GM23248 (cell line): ENCODE results near the gene CROCC2. TPM values are rescaled to one million over a fixed set of nuclear protein-coding genes. Genes with fewer than 3 reads are reported as not detected.

ENCODE experiments used
- DNase-seq: peaks from one replicate; pipeline ENCODE4 v3.0.0-alpha.2; 2015
- H2AFZ ChIP-seq: fragments of 200-600 bp; sonication (generic); 2 replicates; pipeline ENCODE4 v1.6.1; 2016; ENCODE audit warnings: antibody characterized with exemption
- H3F3A ChIP-seq: fragments of 200-600 bp; sonication (generic); 2 replicates; pipeline ENCODE4 v1.6.1; 2016; ENCODE audit warnings: mild to moderate bottlenecking, antibody characterized with exemption, mixed run types; ENCODE audit not compliant: insufficient read depth
- H3K27ac ChIP-seq: fragments of 200-600 bp; sonication (generic); 2 replicates; pipeline ENCODE4 v1.5.1; 2016; ENCODE audit warnings: mild to moderate bottlenecking
- H3K27me3 ChIP-seq: fragments of 200-600 bp; sonication (generic); replicated peaks from 2 replicates; pipeline ENCODE4 v1.6.1; 2016; ENCODE audit warnings: mild to moderate bottlenecking; ENCODE audit not compliant: insufficient read depth
- H3K36me3 ChIP-seq: fragments of 200-600 bp; sonication (generic); 2 replicates; pipeline ENCODE4 v1.6.1; 2016; ENCODE audit warnings: low read depth, mild to moderate bottlenecking
- H3K4me1 ChIP-seq: fragments of 200-600 bp; sonication (generic); 2 replicates; pipeline ENCODE4 v1.6.1; 2016; ENCODE audit warnings: mild to moderate bottlenecking; ENCODE audit not compliant: insufficient read depth
- H3K4me2 ChIP-seq: fragments of 200-600 bp; sonication (generic); one replicate; pipeline ENCODE4 v1.6.1; 2016; ENCODE audit warnings: mild to moderate bottlenecking; ENCODE audit not compliant: unreplicated experiment
- H3K4me3 ChIP-seq: fragments of 200-600 bp; sonication (generic); 2 replicates; pipeline ENCODE4 v1.5.1; 2016; ENCODE audit warnings: mild to moderate bottlenecking
- H3K79me2 ChIP-seq: fragments of 200-600 bp; sonication (generic); 2 replicates; pipeline ENCODE4 v1.6.1; 2016; ENCODE audit warnings: mild to moderate bottlenecking; ENCODE audit not compliant: insufficient read depth
- H3K9ac ChIP-seq: fragments of 200-600 bp; sonication (generic); 2 replicates; pipeline ENCODE4 v1.6.1; 2016; ENCODE audit warnings: mild to moderate bottlenecking
- H3K9me2 ChIP-seq: fragments of 200-600 bp; sonication (generic); 2 replicates; pipeline ENCODE4 v1.6.1; 2016; ENCODE audit warnings: mixed run types, mild to moderate bottlenecking, moderate library complexity; ENCODE audit not compliant: insufficient read depth
- H3K9me3 ChIP-seq: fragments of 200-600 bp; sonication (generic); one replicate; pipeline ENCODE4 v1.6.1; 2017; ENCODE audit warnings: low read depth
- H4K20me1 ChIP-seq: fragments of 200-600 bp; sonication (generic); 2 replicates; pipeline ENCODE4 v1.6.0; 2016; ENCODE audit not compliant: insufficient read depth
- EZH2 ChIP-seq: fragments of 200-600 bp; sonication (generic); IDR thresholded peaks from 2 replicates; pipeline ENCODE4 v1.6.1; 2018; ENCODE audit warnings: antibody characterized with exemption, mild to moderate bottlenecking; ENCODE audit not compliant: insufficient read depth, poor library complexity, severe bottlenecking
- EZH2phosphoT487 ChIP-seq: fragments of 200-600 bp; sonication (generic); IDR thresholded peaks from 2 replicates; pipeline ENCODE4 v1.6.1; 2018; ENCODE audit warnings: antibody characterized with exemption, moderate library complexity, mild to moderate bottlenecking, low read depth; ENCODE audit not compliant: insufficient read depth
- WGBS, 2 experiments: methylation state at CpG; one replicate each; pipeline ENCODE4 v1.1.6; 2015 to 2017; ENCODE audit warnings: low lambda C conversion rate in 2 of 2, low coverage in 1 of 2; ENCODE audit errors: missing lambda C conversion rate in 2 of 2; 5-methylcytosine and 5-hydroxymethylcytosine counted together
- in situ Hi-C: fragments of 300-500 bp; cut with MboI; formaldehyde crosslinking; loops from 2 replicates; pipeline ENCODE4 v1.15.0; 2020
- polyA plus RNA-seq: library from polyadenylated mRNA; unstranded; fragments of >200 nt; fragmentation: Nextera tagmentation; extraction: Ambion mirVana; gene quantifications from 2 replicates; pipeline ENCODE4 v1.2.1, GENCODE V29; 2016
- total RNA-seq: library from RNA; depleted of rRNA; stranded (reverse); fragments of >200 nt; shearing (Covaris generic); gene quantifications from 2 replicates; pipeline ENCODE4 v1.2.3, GENCODE V29; 2014

CROCC2 gene
- total and polyA plus RNA-seq, 2 experiments from 2014 or later, result under 0.01 TPM; not detected in 1

DNA sequence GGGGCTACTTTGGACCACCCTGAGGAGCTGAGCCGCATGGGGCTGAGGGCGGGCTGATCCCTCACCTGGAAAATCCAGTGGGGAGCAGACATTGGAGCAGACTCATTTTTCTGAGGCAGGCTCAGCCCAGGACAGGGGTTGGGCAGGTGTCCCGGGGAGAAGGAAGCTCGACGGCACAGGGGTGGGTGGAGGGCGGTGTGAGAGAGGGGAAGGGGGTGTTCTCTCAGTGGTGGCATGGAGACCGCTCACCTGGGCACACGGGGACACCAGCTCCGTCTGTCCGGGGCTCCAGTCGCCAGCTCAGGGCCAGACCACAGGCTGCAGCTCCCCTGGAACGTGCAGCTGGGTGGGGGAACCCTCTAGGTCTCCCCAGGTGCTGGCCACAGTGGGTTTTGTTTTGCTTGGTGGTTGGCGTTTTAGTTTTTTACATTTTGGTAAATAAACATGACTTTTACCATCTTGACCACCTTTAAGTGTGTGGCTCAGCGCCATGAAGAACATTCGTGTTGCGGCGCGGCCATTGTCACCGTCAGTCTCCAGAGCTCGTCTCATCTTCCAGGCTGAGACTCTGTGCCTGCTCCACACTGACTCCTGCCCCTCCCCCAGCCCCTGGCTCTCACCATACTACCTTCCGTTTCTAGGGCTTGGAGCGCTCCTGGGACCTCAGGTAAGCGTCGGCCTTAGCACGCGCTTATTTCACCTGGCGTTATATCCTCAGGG lies 5.8 kb upstream of the CROCC2 start:
- no peaks in the 10 kb centered on the region for H3K79me2 ChIP-seq
- no peak overlapping the region for H2AFZ ChIP-seq
- H3F3A ChIP-seq, result no peaks in the 10 kb centered on the region
- H3K27ac ChIP-seq, result no peak overlapping the region
- TF ChIP-seq EZH2phosphoT487 (no peak), EZH2 (no peak)
- no peaks in the 10 kb centered on the region for H3K9me2 ChIP-seq
- H3K27me3 ChIP-seq, result no peaks in the 10 kb centered on the region
- in situ Hi-C loops, result no loop called here
- H3K36me3 ChIP-seq, result no peaks in the 10 kb centered on the region
- H3K9ac ChIP-seq, result no peak overlapping the region
- no peak overlapping the region for H3K4me2 ChIP-seq
- no peaks in the 10 kb centered on the region for H4K20me1 ChIP-seq
- no peak overlapping the region for H3K4me3 ChIP-seq
- no peak for DNase-seq
- 84 to 87% methylated on average over 20 to 27 of the region's 27 CpGs for WGBS, 2 experiments
- H3K4me1 ChIP-seq, result no peaks in the 10 kb centered on the region
- no peaks in the 10 kb centered on the region for H3K9me3 ChIP-seq

DNA sequence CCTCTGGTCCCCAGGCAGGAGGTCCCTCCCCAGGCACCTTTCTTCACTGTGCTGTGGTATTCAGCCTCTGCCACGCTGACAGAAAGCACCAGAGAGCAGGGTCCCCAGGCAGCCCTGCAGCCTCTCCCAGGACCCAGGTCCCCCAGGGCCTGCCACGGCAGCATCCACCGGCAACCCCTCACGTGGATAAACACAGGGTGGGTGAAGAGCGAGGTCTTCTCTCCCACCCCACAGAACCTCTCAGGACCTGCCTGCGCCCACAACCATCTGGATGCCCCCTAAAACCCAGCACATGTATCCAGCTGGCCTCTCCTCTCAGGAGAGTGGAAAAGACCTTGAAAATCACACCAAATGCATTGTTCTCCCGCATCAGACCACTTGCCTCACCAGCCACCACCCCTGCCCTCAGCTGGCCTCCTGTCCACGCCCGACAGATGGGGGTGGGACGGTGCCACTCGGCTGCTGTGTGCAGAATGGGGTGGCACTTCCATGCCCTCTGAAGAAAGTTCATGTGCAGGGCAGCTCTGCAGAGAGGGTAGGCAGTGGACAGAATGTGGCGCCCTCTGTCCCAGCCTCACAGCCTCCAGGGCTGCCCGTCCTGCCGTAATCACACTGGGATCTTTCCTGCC lies 4.0 kb upstream of the CROCC2 start:
- WGBS, 2 experiments, result 80 to 85% methylated on average over 14 of the region's 14 CpGs
- no peaks in the 10 kb centered on the region for H3K79me2 ChIP-seq
- H3K9ac ChIP-seq, result no peak overlapping the region
- H3K9me3 ChIP-seq, result no peaks in the 10 kb centered on the region
- H4K20me1 ChIP-seq, result no peaks in the 10 kb centered on the region
- H3K4me1 ChIP-seq, result no peaks in the 10 kb centered on the region
- H3K9me2 ChIP-seq, result no peaks in the 10 kb centered on the region
- in situ Hi-C loops, result no loop called here
- TF ChIP-seq EZH2phosphoT487, result no peak
- TF ChIP-seq EZH2, result no peak
- no peaks in the 10 kb centered on the region for H3K36me3 ChIP-seq
- no peak overlapping the region for H3K4me3 ChIP-seq
- no peaks in the 10 kb centered on the region for H3F3A ChIP-seq
- H3K4me2 ChIP-seq, result no peak overlapping the region
- no peak overlapping the region for H2AFZ ChIP-seq
- H3K27me3 ChIP-seq, result no peaks in the 10 kb centered on the region
- no peak overlapping the region for H3K27ac ChIP-seq
- DNase-seq, result no peak

DNA sequence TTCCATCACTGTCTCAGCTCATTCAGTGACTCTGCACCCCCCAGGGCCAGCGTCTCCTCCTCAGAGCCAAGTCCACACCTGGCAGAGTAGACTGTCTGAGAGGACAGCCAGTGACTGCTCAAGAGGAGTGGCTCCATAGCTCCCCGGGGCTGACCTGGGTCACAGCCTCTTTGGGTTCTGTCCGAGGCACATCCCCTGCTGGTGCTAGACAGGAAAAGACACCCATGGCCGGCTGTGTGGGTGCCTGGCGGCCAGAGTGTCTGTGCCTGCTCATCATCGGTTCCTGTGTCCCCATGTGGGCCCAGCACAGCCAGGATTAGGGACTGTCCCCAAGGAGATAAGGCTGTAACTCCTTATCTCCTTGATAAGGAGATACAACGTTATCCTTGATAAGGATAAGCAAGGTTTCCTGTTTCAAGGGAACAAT lies 3.5 kb upstream of the CROCC2 start:
- Histone ChIP-seq H4K20me1 (no peaks in the 10 kb centered on the region), H3K9ac (no peak overlapping the region), H3K4me1 (no peaks in the 10 kb centered on the region), H3K27me3 (no peaks in the 10 kb centered on the region), H3K9me2 (no peaks in the 10 kb centered on the region), H3K27ac (no peak overlapping the region), H3K4me2 (no peak overlapping the region), H3K36me3 (no peaks in the 10 kb centered on the region), H2AFZ (no peak overlapping the region), H3K4me3 (no peak overlapping the region), H3F3A (no peaks in the 10 kb centered on the region), H3K9me3 (no peaks in the 10 kb centered on the region), H3K79me2 (no peaks in the 10 kb centered on the region)
- TF ChIP-seq EZH2, result no peak
- TF ChIP-seq EZH2phosphoT487, result no peak
- 56 to 66% methylated on average over 7 of the region's 7 CpGs for WGBS, 2 experiments
- no peak for DNase-seq
- in situ Hi-C loops, result no loop called here

DNA sequence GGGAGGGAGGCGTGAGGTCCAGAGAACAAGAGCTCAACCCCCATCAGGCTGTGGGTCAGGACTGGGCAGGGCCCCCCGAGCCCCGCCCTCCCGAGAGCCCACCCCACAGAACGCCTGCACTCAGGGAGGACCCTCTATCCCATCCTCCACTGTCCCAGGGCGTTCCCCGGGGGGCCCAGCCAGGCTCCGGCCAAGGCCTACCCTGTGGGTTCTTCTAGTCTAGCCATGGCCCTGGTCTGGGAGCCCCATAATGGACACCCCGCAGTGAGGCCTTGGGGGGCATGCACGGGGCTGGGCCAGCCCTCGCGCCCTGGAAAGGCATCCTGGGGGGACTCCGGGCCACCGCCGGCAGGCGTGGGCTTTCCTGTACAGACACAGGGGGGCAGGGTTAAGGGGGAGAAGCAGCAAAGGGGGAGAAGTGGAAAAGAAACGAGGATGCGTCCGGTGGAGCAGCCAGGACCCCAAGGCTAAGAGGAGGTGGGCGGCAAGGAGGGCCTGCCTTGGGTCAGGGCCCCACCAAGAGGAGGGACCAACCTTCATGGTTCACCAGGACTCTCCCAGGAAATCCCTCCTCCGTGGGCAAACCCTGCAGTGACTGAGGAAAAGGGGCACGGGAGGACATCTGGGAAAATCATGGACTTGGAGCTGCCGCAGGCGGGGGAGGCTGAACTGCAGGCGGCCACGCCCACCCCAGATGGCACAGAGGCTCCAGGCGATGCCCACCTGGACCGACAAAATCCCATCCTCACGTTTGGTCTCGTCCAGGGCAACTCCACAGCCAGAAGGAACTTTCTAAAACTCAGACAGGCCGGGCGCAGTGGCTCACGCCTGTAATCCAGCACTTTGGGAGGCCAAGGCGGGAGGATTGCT lies 2.7 kb upstream of the CROCC2 start:
- Histone ChIP-seq H3K9ac (no peak overlapping the region), H3K4me1 (no peaks in the 10 kb centered on the region), H3K36me3 (no peaks in the 10 kb centered on the region), H3K27ac (no peak overlapping the region), H2AFZ (no peak overlapping the region), H3K79me2 (no peaks in the 10 kb centered on the region), H3F3A (no peaks in the 10 kb centered on the region), H3K4me2 (no peak overlapping the region), H3K9me2 (no peaks in the 10 kb centered on the region), H4K20me1 (no peaks in the 10 kb centered on the region), H3K9me3 (no peaks in the 10 kb centered on the region), H3K4me3 (no peak overlapping the region), H3K27me3 (no peaks in the 10 kb centered on the region)
- in situ Hi-C loops, result no loop called here
- 77 to 78% methylated on average over 28 to 34 of the region's 34 CpGs for WGBS, 2 experiments
- no peak for DNase-seq
- no peak for TF ChIP-seq EZH2phosphoT487
- no peak for TF ChIP-seq EZH2
